Panc1 (cell line): ENCODE results near the gene MBNL2. TPM values are rescaled to one million over a fixed set of nuclear protein-coding genes. Genes with fewer than 3 reads are reported as not detected.

Source experiments
- ATAC-seq: fragments of 200-7000 bp; cut with Tn5 transposase; 2 replicates; pipeline ENCODE4 v1.9.1; 2020; ENCODE audit warnings: mild to moderate bottlenecking, moderate library complexity
- BruUV-seq: library from RNA; stranded (reverse); fragments of 400-500 nt; replicated peaks from 2 replicates; lab custom pipeline; 2021; lab: Mats Ljungman, UMichigan
- CTCF ChIA-PET: fragments of 300-600 bp; sonication (Branson Sonifier 250); formaldehyde crosslinking; loops from one replicate; lab custom pipeline; 2022; ENCODE audit warnings: antibody characterized with exemption; lab: Charles Lee
- POLR2A ChIA-PET: fragments of 300-600 bp; sonication (Branson Sonifier 250); formaldehyde crosslinking; loops from one replicate; lab custom pipeline; 2022; ENCODE audit warnings: antibody characterized with exemption; lab: Charles Lee
- DNase-seq: peaks from one replicate; pipeline ENCODE4 v3.0.0-alpha.2; 2010; ENCODE audit warnings: low read depth, low spot score
- H3K27ac ChIP-seq: 2 replicates; pipeline ENCODE4 v1.5.1; 2011; ENCODE audit warnings: mild to moderate bottlenecking, low read length, inconsistent platforms
- H3K27me3 ChIP-seq: fragments of 200-500 bp; sonication (Bioruptor generic); 2 replicates; pipeline ENCODE4 v1.6.0; 2014; ENCODE audit warnings: low read length, inconsistent platforms; ENCODE audit not compliant: control insufficient read depth, insufficient read depth
- H3K36me3 ChIP-seq: fragments of 200-500 bp; sonication (Bioruptor generic); 2 replicates; pipeline ENCODE4 v1.5.1; 2014; ENCODE audit warnings: inconsistent platforms, mild to moderate bottlenecking, low read length, moderate library complexity; ENCODE audit not compliant: control insufficient read depth, insufficient read depth
- H3K4me1 ChIP-seq: 2 replicates; pipeline ENCODE4 v1.5.1; 2011; ENCODE audit warnings: inconsistent platforms, mild to moderate bottlenecking, low read length, moderate library complexity; ENCODE audit not compliant: control insufficient read depth, insufficient read depth
- H3K4me3 ChIP-seq, 2 experiments: 2 replicates each; pipeline ENCODE4 v1.5.1; 2011 to 2012; ENCODE audit warnings: low read depth in 2 of 2, low read length in 2 of 2, mild to moderate bottlenecking in 2 of 2, inconsistent platforms in 1 of 2, moderate library complexity in 1 of 2
- H3K9me3 ChIP-seq: fragments of 200-500 bp; sonication (Bioruptor generic); 2 replicates; pipeline ENCODE4 v1.5.1; 2014; ENCODE audit warnings: low read depth, mild to moderate bottlenecking, inconsistent platforms, low read length, moderate library complexity; ENCODE audit not compliant: control insufficient read depth, insufficient read depth
- CTCF ChIP-seq: fragments of 450-650 bp; IDR thresholded peaks from 2 replicates; pipeline ENCODE4 v1.5.1; 2017; ENCODE audit warnings: mild to moderate bottlenecking
- POLR2AphosphoS5 ChIP-seq: IDR thresholded peaks from 2 replicates; pipeline ENCODE4 v1.6.1; 2012; ENCODE audit warnings: mild to moderate bottlenecking, low read depth, low read length, moderate library complexity
- REST ChIP-seq, 2 experiments: IDR thresholded peaks; 2 replicates each; pipeline ENCODE4 v1.6.1; 2011 to 2012; ENCODE audit warnings: low read depth in 2 of 2, control low read depth in 1 of 2, low read length in 1 of 2, mild to moderate bottlenecking in 1 of 2, moderate library complexity in 1 of 2; ENCODE audit not compliant: insufficient read depth in 1 of 2
- SIN3A ChIP-seq: IDR thresholded peaks from 2 replicates; pipeline ENCODE4 v1.6.1; 2012; ENCODE audit warnings: low read depth, mild to moderate bottlenecking, low read length, moderate library complexity, borderline replicate concordance; ENCODE audit not compliant: insufficient read depth
- TCF7L2 ChIP-seq: IDR thresholded peaks from 2 replicates; pipeline ENCODE4 v1.6.1; 2011; ENCODE audit warnings: mild to moderate bottlenecking, low read depth, low read length, inconsistent platforms
- in situ Hi-C: cut with HindIII; loops from 2 replicates; pipeline ENCODE4 v1.10.0; 2016; ENCODE audit warnings: low sequenced_read_pairs, low pct_unique_long_range_greater_than_20kb
- intact Hi-C: fragments of 100-400 bp; cut with micrococcal nuclease; formaldehyde crosslinking; loops from one replicate; pipeline ENCODE4 v1.10.0; 2022; ENCODE audit not compliant: unreplicated experiment
- total RNA-seq: library from RNA; stranded (reverse); gene quantifications from one replicate; pipeline ENCODE4 v1.2.1, GENCODE V29; 2021; ENCODE audit not compliant: unreplicated experiment

MBNL2 gene
- total RNA-seq, 1 experiment from 2014 or later: 103 TPM

- Histone ChIP-seq H3K4me3 (peak overlapping the region; percentile 8 to 35; a peak in 3 of 4 replicates), H3K36me3 (peaks cover 4% of the 10 kb centered on the region; the same call in 1 of the 2 replicates), H3K4me1 (peaks cover 89% of the 10 kb centered on the region), H3K9me3 (no peaks in the 10 kb centered on the region), H3K27me3 (no peaks in the 10 kb centered on the region), H3K27ac (peak overlapping the region; percentile 100)
- ChIA-PET CTCF (no interaction called here), POLR2A (no interaction called here)
- no peak for TF ChIP-seq REST (IDR thresholded peaks at IDR 0.05; ENCODE audit: insufficient read depth in 1 of 2, low read depth in 2 of 2, low read length in 1 of 2)
- TF ChIP-seq POLR2AphosphoS5: 0 out of 2 replicates have a peak, but pooled peaks have one; percentile 45
- ATAC-seq (no peak), DNase-seq (no peak)
- in situ Hi-C loops: no loop called here
- intact Hi-C loops: no loop called here
- TSS peak; percentile 10 for BruUV-seq
Observed at GRCh38 chr13:97246596-97247158, 24.5 kb downstream of the MBNL2 start.

DNA sequence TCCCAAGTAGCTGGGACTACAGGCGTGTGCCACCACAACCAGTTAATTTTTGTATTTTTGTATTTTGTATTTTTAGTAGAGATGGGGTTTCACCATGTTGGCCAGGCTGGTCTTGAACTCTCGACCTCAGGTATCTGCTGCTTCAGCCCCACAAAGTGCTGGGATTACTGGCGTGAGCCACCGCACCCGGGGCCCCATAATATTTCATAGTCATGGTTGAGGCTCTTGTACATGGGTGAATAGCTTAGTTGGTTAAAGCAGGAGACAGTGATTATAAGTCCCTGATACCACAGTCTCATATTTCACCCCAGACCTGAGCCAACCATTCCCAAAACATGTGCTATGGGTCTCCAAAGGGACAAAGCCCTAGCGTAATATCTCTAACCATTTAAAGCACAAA is 26.1 kb downstream of the MBNL2 start:
- H3K27me3 ChIP-seq: no peaks in the 10 kb centered on the region
- H3K9me3 ChIP-seq: no peaks in the 10 kb centered on the region
- H3K36me3 ChIP-seq: peaks cover 4% of the 10 kb centered on the region; the same call in 1 of the 2 replicates
- peak overlapping the region; percentile 100 for H3K27ac ChIP-seq
- no peak for DNase-seq
- TF ChIP-seq SIN3A (no peak), POLR2AphosphoS5 (no peak), TCF7L2 (no peak), CTCF (no peak), REST (IDR thresholded peaks at IDR 0.05; ENCODE audit: insufficient read depth in 1 of 2, low read depth in 2 of 2, low read length in 1 of 2) (no peak)
- ChIA-PET POLR2A (interaction anchor here (1.4 kb wide), 1 partner anchor 26 kb away, joined by 3 read pairs; the partner anchor contains the start of gene MBNL2), CTCF (no interaction called here)
- in situ Hi-C loops: no loop called here
- no peak for ATAC-seq
- BruUV-seq: no TSS peak
- H3K4me1 ChIP-seq: peaks cover 85% of the 10 kb centered on the region
- H3K4me3 ChIP-seq: no peak overlapping the region
- intact Hi-C loops: no loop called here
